CD14-positive monocyte (primary cell): ENCODE measurements around the gene SPEF2. TPM values are rescaled to one million over a fixed set of nuclear protein-coding genes. Genes with fewer than 3 reads are reported as not detected.

ENCODE experiments used
- DNase-seq, 3 donors: peaks; one replicate each; pipeline ENCODE4 v3.0.0-alpha.2; 2011 to 2022
- H2AFZ ChIP-seq: 2 replicates; pipeline ENCODE4 v1.6.0; 2012; ENCODE audit warnings: mild to moderate bottlenecking, low read depth, low read length, inconsistent platforms; ENCODE audit not compliant: insufficient read depth, poor library complexity, severe bottlenecking
- H3K27ac ChIP-seq, 2 donors: 1 replicate in 1 of 2; 2 replicates in 1 of 2; pipeline ENCODE4 v1.5.1; 2012 to 2013; ENCODE audit warnings: low read length in 2 of 2, control low read depth in 1 of 2, inconsistent platforms in 1 of 2, low read depth in 1 of 2, mild to moderate bottlenecking in 1 of 2
- H3K27me3 ChIP-seq, 2 donors: one replicate each; pipeline versions ENCODE4 v1.6.0 to v1.6.1; 2011 to 2013; ENCODE audit warnings: low read length in 2 of 2; ENCODE audit not compliant: control insufficient read depth in 2 of 2, insufficient read depth in 2 of 2
- H3K36me3 ChIP-seq, 2 donors: replicated peaks in 1 of 2; 1 replicate in 1 of 2; 2 replicates in 1 of 2; pipeline versions ENCODE4 v1.5.1 to v1.6.1; 2012 to 2013; ENCODE audit warnings: low read length in 2 of 2, control low read depth in 1 of 2, inconsistent platforms in 1 of 2, mild to moderate bottlenecking in 1 of 2; ENCODE audit not compliant: insufficient read depth in 2 of 2, control insufficient read depth in 1 of 2
- H3K4me1 ChIP-seq, 2 donors: 1 replicate in 1 of 2; 2 replicates in 1 of 2; pipeline versions ENCODE4 v1.5.1 to v1.6.1; 2012 to 2013; ENCODE audit warnings: low read length in 2 of 2, control low read depth in 1 of 2, inconsistent platforms in 1 of 2, mild to moderate bottlenecking in 1 of 2, moderate library complexity in 1 of 2; ENCODE audit not compliant: insufficient read depth in 2 of 2, control insufficient read depth in 1 of 2
- H3K4me2 ChIP-seq: replicated peaks from 2 replicates; pipeline ENCODE3; 2012; ENCODE audit warnings: low read length, moderate library complexity, mild to moderate bottlenecking; ENCODE audit not compliant: poor library complexity, severe bottlenecking; ENCODE audit errors: extremely low read depth
- H3K4me3 ChIP-seq, 3 experiments: fragments of 200-600 bp in 1 of 3; sonication (generic) in 1 of 3; replicated peaks in 1 of 3; 1 replicate in 2 of 3; 2 replicates in 1 of 3; pipeline ENCODE4 v1.5.1; 2011 to 2013; ENCODE audit warnings: low read length in 3 of 3, mild to moderate bottlenecking in 3 of 3, control low read depth in 2 of 3, low read depth in 2 of 3, inconsistent platforms in 1 of 3, moderate library complexity in 1 of 3
- H3K79me2 ChIP-seq: 2 replicates; pipeline ENCODE4 v1.6.0; 2012; ENCODE audit warnings: mild to moderate bottlenecking, control low read depth, inconsistent platforms, low read length, moderate library complexity; ENCODE audit not compliant: insufficient read depth
- H3K9ac ChIP-seq: 2 replicates; pipeline ENCODE4 v1.6.0; 2017; ENCODE audit warnings: low read length, mild to moderate bottlenecking; ENCODE audit not compliant: insufficient read depth, poor library complexity, severe bottlenecking
- H3K9me3 ChIP-seq, 2 donors: replicated peaks in 1 of 2; 1 replicate in 1 of 2; 2 replicates in 1 of 2; pipeline versions ENCODE4 v1.5.1 to v1.6.1; 2012 to 2013; ENCODE audit warnings: low read length in 2 of 2, control low read depth in 1 of 2; ENCODE audit not compliant: control insufficient read depth in 1 of 2, insufficient read depth in 1 of 2
- H4K20me1 ChIP-seq: 2 replicates; pipeline ENCODE4 v1.6.0; 2012; ENCODE audit warnings: mild to moderate bottlenecking, low read length, control low read depth, moderate library complexity; ENCODE audit not compliant: insufficient read depth
- H3K27ac Mint-ChIP-seq, 7 donors: one replicate each; pipeline ENCODE4 v1.8.0; 2020; ENCODE audit warnings: mild to moderate bottlenecking in 7 of 7, mixed read lengths in 7 of 7, moderate library complexity in 6 of 7, inconsistent platforms in 2 of 7
- H3K27me3 Mint-ChIP-seq, 3 donors: one replicate each; pipeline ENCODE4 v1.8.0; 2021 to 2022; ENCODE audit warnings: low read depth in 3 of 3, mild to moderate bottlenecking in 3 of 3, mixed read lengths in 3 of 3, moderate library complexity in 3 of 3, inconsistent platforms in 1 of 3
- H3K36me3 Mint-ChIP-seq, 2 donors: one replicate each; pipeline ENCODE4 v1.8.0; 2020; ENCODE audit warnings: mixed read lengths in 2 of 2, inconsistent platforms in 1 of 2, mild to moderate bottlenecking in 1 of 2
- H3K4me1 Mint-ChIP-seq: one replicate; pipeline ENCODE4 v1.8.0; 2020; ENCODE audit warnings: mild to moderate bottlenecking, mixed read lengths
- H3K4me3 Mint-ChIP-seq, 2 donors: one replicate each; pipeline ENCODE4 v1.8.0; 2020; ENCODE audit warnings: mild to moderate bottlenecking in 2 of 2, mixed read lengths in 2 of 2, moderate library complexity in 1 of 2
- H3K9me3 Mint-ChIP-seq, 7 donors: one replicate each; pipeline ENCODE4 v1.8.0; 2020 to 2022; ENCODE audit warnings: mixed read lengths in 7 of 7, mild to moderate bottlenecking in 6 of 7, moderate library complexity in 6 of 7, inconsistent platforms in 2 of 7
- CTCF ChIP-seq: fragments of 200-600 bp; IDR thresholded peaks from one replicate; pipeline ENCODE4 v1.8.0; 2022; ENCODE audit warnings: antibody characterized with exemption, mild to moderate bottlenecking
- WGBS: methylation state at CpG from one replicate; pipeline ENCODE4 v1.1.5; 2013; ENCODE audit warnings: missing lambda C conversion rate; ENCODE audit not compliant: insufficient coverage; 5-methylcytosine and 5-hydroxymethylcytosine counted together
- intact Hi-C, 2 donors: fragments of 100-400 bp; cut with micrococcal nuclease; formaldehyde crosslinking; loops; one replicate each; pipeline versions ENCODE4 v1.15.0 to v1.15.1; 2023
- polyA plus RNA-seq, 3 donors: library from polyadenylated mRNA; depleted of rRNA in 1 of 3; unstranded in 2 of 3; stranded (reverse) in 1 of 3; fragments of 300-500 nt in 2 of 3; fragments of >200 nt in 1 of 3; fragmentation: Illumina TruSeq in 2 of 3; gene quantifications; 1 replicate in 2 of 3; 2 replicates in 1 of 3; pipeline ENCODE4 v1.2.3, GENCODE V29; 2012 to 2021

Gene SPEF2
- polyA plus RNA-seq, 3 donors: 0.46 to 0.96 (median 0.48) TPM

GRCh38 chr5:35672995-35673394 is 55.3 kb downstream of the SPEF2 start:
- Mint-ChIP-seq H3K27ac (no peak overlapping the region), H3K4me1 (no peaks in the 10 kb centered on the region), H3K27me3 (no peaks in the 10 kb centered on the region), H3K4me3 (no peak overlapping the region), H3K36me3 (peaks cover 10 to 17% of the 10 kb centered on the region in 2 donors), H3K9me3 (peaks cover 0 to 2% (median 0%) of the 10 kb centered on the region in 7 donors)
- H2AFZ ChIP-seq: no peak overlapping the region
- no peak overlapping the region for H3K4me3 ChIP-seq
- H3K9me3 ChIP-seq: no peaks in the 10 kb centered on the region
- H3K27ac ChIP-seq: no peak overlapping the region
- no peak overlapping the region for H3K9ac ChIP-seq
- TF ChIP-seq CTCF: no peak
- no peaks in the 10 kb centered on the region for H4K20me1 ChIP-seq
- no peak overlapping the region for H3K4me2 ChIP-seq
- no peak for DNase-seq
- peaks cover 0 to 3% of the 10 kb centered on the region in 2 donors for H3K36me3 ChIP-seq
- whole genome bisulfite sequencing: no CpG with 5 or more reads among the region's 1 CpG
- H3K4me1 ChIP-seq: no peaks in the 10 kb centered on the region
- no peaks in the 10 kb centered on the region for H3K27me3 ChIP-seq
- intact Hi-C loops: no loop called here
- H3K79me2 ChIP-seq: no peaks in the 10 kb centered on the region

GRCh38 chr5:35674049-35674448 is 56.4 kb downstream of the SPEF2 start:
- H3K36me3 ChIP-seq: peaks cover 0 to 3% of the 10 kb centered on the region in 2 donors
- no CpG with 5 or more reads among the region's 2 CpGs for WGBS
- no peak overlapping the region for H3K4me2 ChIP-seq
- TF ChIP-seq CTCF: no peak
- no peak for DNase-seq
- no peaks in the 10 kb centered on the region for H3K79me2 ChIP-seq
- intact Hi-C loops: no loop called here
- H3K9me3 ChIP-seq: no peaks in the 10 kb centered on the region
- H3K9me3 Mint-ChIP-seq: peaks cover 0 to 2% (median 0%) of the 10 kb centered on the region in 7 donors
- no peak overlapping the region for H3K4me3 ChIP-seq
- H3K4me1 Mint-ChIP-seq: no peaks in the 10 kb centered on the region
- no peak overlapping the region for H3K9ac ChIP-seq
- H3K27me3 ChIP-seq: no peaks in the 10 kb centered on the region
- H3K36me3 Mint-ChIP-seq: peaks cover 8 to 21% of the 10 kb centered on the region in 2 donors
- no peak overlapping the region for H2AFZ ChIP-seq
- H3K27me3 Mint-ChIP-seq: no peaks in the 10 kb centered on the region
- H3K4me3 Mint-ChIP-seq: no peak overlapping the region
- H3K4me1 ChIP-seq: no peaks in the 10 kb centered on the region
- no peaks in the 10 kb centered on the region for H4K20me1 ChIP-seq
- H3K27ac ChIP-seq: no peak overlapping the region
- no peak overlapping the region for H3K27ac Mint-ChIP-seq
